ENCODE results near the gene ASCC2. TPM values are rescaled to one million over a fixed set of nuclear protein-coding genes. Genes with fewer than 3 reads are reported as not detected.
"Not testable (repeated sequence)": the region's sequence is repeated elsewhere in the genome, so short reads cannot be mapped to it uniquely, and the experiment has no call there.

ASCC2 gene
- total RNA-seq, 2 experiments from 2014 or later, result 74.1 to 76.1 TPM

- POLR2A ChIA-PET, result no interaction called here
- CTCF ChIA-PET, result no interaction called here
These were observed 22.1 kb upstream of the ASCC2 start for GRCh38 chr22:29860006-29860766.

GRCh38 chr22:29859030-29859429 lies 21.0 kb upstream of the ASCC2 start:
- POLR2A ChIA-PET, CTCF ChIA-PET: not testable (repeated sequence)

- ChIA-PET CTCF (no interaction called here), POLR2A (no interaction called here)
These were observed 18.4 kb upstream of the ASCC2 start for GRCh38 chr22:29856496-29856895.

- POLR2A ChIA-PET, result interaction anchor here (0.7 kb wide), 1 partner anchor 17 kb away, joined by 3 read pairs; no protein-coding TSS in a partner anchor
- CTCF ChIA-PET, result no interaction called here
These were observed 17.6 kb upstream of the ASCC2 start for GRCh38 chr22:29855611-29856181.

- ChIA-PET CTCF (no interaction called here), POLR2A (no interaction called here)
These were observed 16.4 kb upstream of the ASCC2 start for GRCh38 chr22:29854432-29854831.

GRCh38 chr22:29848111-29848510 lies 10.0 kb upstream of the ASCC2 start:
- ChIA-PET POLR2A (no interaction called here), CTCF (no interaction called here)

- ChIA-PET POLR2A (no interaction called here), CTCF (interaction anchor here (0.6 to 1.3 kb wide), 2 partner anchors 14 to 25 kb away, joined by 3 read pairs; no protein-coding TSS in a partner anchor)
These were observed 8.2 kb upstream of the ASCC2 start for GRCh38 chr22:29846290-29846689.

GRCh38 chr22:29842740-29843139 lies 4.7 kb upstream of the ASCC2 start:
- ChIA-PET CTCF (no interaction called here), POLR2A (no interaction called here)

GRCh38 chr22:29842172-29842571 lies 4.1 kb upstream of the ASCC2 start:
- ChIA-PET POLR2A (no interaction called here), CTCF (no interaction called here)

GRCh38 chr22:29840498-29840897 lies 2.4 kb upstream of the ASCC2 start:
- ChIA-PET CTCF (no interaction called here), POLR2A (no interaction called here)

GRCh38 chr22:29839039-29839438 lies 965 bp upstream of the ASCC2 start:
- POLR2A ChIA-PET, result interaction anchor here (1.0 kb wide), 1 partner anchor 44 kb away, joined by 3 read pairs; no protein-coding TSS in a partner anchor

GRCh38 chr22:29838599-29838956 lies 504 bp upstream of the ASCC2 start:
- CTCF ChIA-PET, result interaction anchor here (1.0 to 1.2 kb wide), 2 partner anchors 11 to 17 kb away, joined by 3 read pairs; no protein-coding TSS in a partner anchor
- POLR2A ChIA-PET, result interaction anchor here (1.0 kb wide), 1 partner anchor 45 kb away, joined by 3 read pairs; no protein-coding TSS in a partner anchor

More at GRCh38 chr22:29839039-29839438, 965 bp upstream of the ASCC2 start:
- CTCF ChIA-PET, result no interaction called here

- CTCF ChIA-PET, result not testable (repeated sequence)
- POLR2A ChIA-PET, result interaction anchor here (0.5 kb wide), 1 partner anchor 242 kb away, joined by 5 read pairs; no protein-coding TSS in a partner anchor
These were observed 1.2 kb downstream of the ASCC2 start for GRCh38 chr22:29836791-29837370.

GRCh38 chr22:29834046-29834445 lies 4.0 kb downstream of the ASCC2 start:
- ChIA-PET CTCF (no interaction called here), POLR2A (interaction anchor here (0.5 kb wide), 1 partner anchor 1696 kb away, joined by 3 read pairs; no protein-coding TSS in a partner anchor)

GRCh38 chr22:29833392-29833965 lies 4.6 kb downstream of the ASCC2 start:
- POLR2A ChIA-PET, result interaction anchor here (0.5 kb wide), 1 partner anchor 1697 kb away, joined by 3 read pairs; no protein-coding TSS in a partner anchor

GRCh38 chr22:29831958-29832357 lies 6.1 kb downstream of the ASCC2 start:
- CTCF ChIA-PET, result interaction anchor here (1.3 kb wide), 1 partner anchor 14 kb away, joined by 3 read pairs; no protein-coding TSS in a partner anchor
- POLR2A ChIA-PET, result no interaction called here

More at GRCh38 chr22:29833392-29833965, 4.6 kb downstream of the ASCC2 start:
- CTCF ChIA-PET, result no interaction called here

- ChIA-PET CTCF (interaction anchor here (1.3 kb wide), 1 partner anchor 15 kb away, joined by 3 read pairs; no protein-coding TSS in a partner anchor), POLR2A (no interaction called here)
These were observed 6.7 kb downstream of the ASCC2 start for GRCh38 chr22:29831186-29831921.

- CTCF ChIA-PET, result no interaction called here
- POLR2A ChIA-PET, result no interaction called here
These were observed 7.5 kb downstream of the ASCC2 start for GRCh38 chr22:29830585-29830984.

- CTCF ChIA-PET, result not testable (repeated sequence)
These were observed 10.3 kb downstream of the ASCC2 start for GRCh38 chr22:29827726-29828125.

GRCh38 chr22:29827091-29827490 lies 11.0 kb downstream of the ASCC2 start:
- ChIA-PET POLR2A (no interaction called here), CTCF (interaction anchor here (0.7 to 0.8 kb wide), 2 partner anchors 11 to 98 kb away, joined by 3 read pairs; partner anchors contain the start of gene ASCC2)

More at GRCh38 chr22:29827726-29828125, 10.3 kb downstream of the ASCC2 start:
- POLR2A ChIA-PET, result not testable (repeated sequence)
